Measurements from ENCODE around the gene DENND4C. TPM values are rescaled to one million over a fixed set of nuclear protein-coding genes. Genes with fewer than 3 reads are reported as not detected.

Gene DENND4C
- total RNA-seq, 1 donor from 2014 or later: 31.4 TPM

GRCh38 chr9:19221326-19221725 is 9.2 kb upstream of the DENND4C start:
- TF ChIP-seq CTCF (conservative IDR thresholded peaks at IDR 0.05; ENCODE audit: low read depth, low read length): no peak
- no peak for DNase-seq (ENCODE audit: low read depth)
- H3K4me3 ChIP-seq (ENCODE audit: low read depth, low read length): no peak overlapping the region

- DNase-seq (ENCODE audit: low read depth): no peak
- no peak overlapping the region for H3K4me3 ChIP-seq (ENCODE audit: low read depth, low read length)
- TF ChIP-seq CTCF (conservative IDR thresholded peaks at IDR 0.05; ENCODE audit: low read depth, low read length): no peak
These were observed 6.8 kb upstream of the DENND4C start for GRCh38 chr9:19223724-19224123.

- DNase-seq (ENCODE audit: low read depth): no peak
- no peak for TF ChIP-seq CTCF (conservative IDR thresholded peaks at IDR 0.05; ENCODE audit: low read depth, low read length)
- H3K4me3 ChIP-seq (ENCODE audit: low read depth, low read length): no peak overlapping the region
These were observed 5.9 kb upstream of the DENND4C start for GRCh38 chr9:19224563-19224962.

GRCh38 chr9:19229595-19230354 is 718 bp upstream of the DENND4C start:
- TF ChIP-seq CTCF (conservative IDR thresholded peaks at IDR 0.05; ENCODE audit: low read depth, low read length): no peak
- no peak for DNase-seq (ENCODE audit: low read depth)
- H3K4me3 ChIP-seq (ENCODE audit: low read depth, low read length): peak overlapping the region; percentile 96

- no peak for DNase-seq (ENCODE audit: low read depth)
- no peak for TF ChIP-seq CTCF (conservative IDR thresholded peaks at IDR 0.05; ENCODE audit: low read depth, low read length)
- peak overlapping the region; percentile 96 for H3K4me3 ChIP-seq (ENCODE audit: low read depth, low read length)
These were observed 822 bp downstream of the DENND4C start for GRCh38 chr9:19231126-19231903.

- DNase-seq (ENCODE audit: low read depth): no peak
- peak overlapping the region; percentile 96 for H3K4me3 ChIP-seq (ENCODE audit: low read depth, low read length)
- no peak for TF ChIP-seq CTCF (conservative IDR thresholded peaks at IDR 0.05; ENCODE audit: low read depth, low read length)
These were observed 1.7 kb downstream of the DENND4C start for GRCh38 chr9:19231904-19232822.

Data from epithelial cell of proximal tubule (primary cell).